Central memory CD4-positive, alpha-beta T cell (primary cell): Measurements from ENCODE around the gene LDLRAD2.
A peak's percentile ranks its signal among the peaks of the same experiment; 100 is the strongest.
"Not testable (repeated sequence)": the region's sequence is repeated elsewhere in the genome, so short reads cannot be mapped to it uniquely, and the experiment has no call there.

ENCODE experiments used
- DNase-seq: peaks from one replicate; pipeline ENCODE4 v3.0.0; 2022
- total RNA-seq, 3 experiments: gene quantifications; one replicate each; lab custom pipeline; 2026; lab: John Stamatoyannopoulos, UW

LDLRAD2 gene, protein sequence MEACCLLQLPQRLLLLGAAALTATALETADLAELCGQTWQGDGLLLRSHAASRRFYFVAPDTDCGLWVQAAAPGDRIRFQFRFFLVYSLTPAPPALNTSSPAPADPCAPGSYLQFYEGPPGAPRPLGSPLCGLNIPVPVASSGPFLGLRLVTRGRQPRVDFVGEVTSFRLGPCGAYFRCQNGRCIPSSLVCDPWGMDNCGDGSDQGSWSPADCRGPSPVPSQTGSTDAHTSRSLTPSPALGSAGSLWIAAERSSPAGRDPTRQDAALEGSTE
- total RNA-seq, result 0 reads per million in 3 experiments

DNA sequence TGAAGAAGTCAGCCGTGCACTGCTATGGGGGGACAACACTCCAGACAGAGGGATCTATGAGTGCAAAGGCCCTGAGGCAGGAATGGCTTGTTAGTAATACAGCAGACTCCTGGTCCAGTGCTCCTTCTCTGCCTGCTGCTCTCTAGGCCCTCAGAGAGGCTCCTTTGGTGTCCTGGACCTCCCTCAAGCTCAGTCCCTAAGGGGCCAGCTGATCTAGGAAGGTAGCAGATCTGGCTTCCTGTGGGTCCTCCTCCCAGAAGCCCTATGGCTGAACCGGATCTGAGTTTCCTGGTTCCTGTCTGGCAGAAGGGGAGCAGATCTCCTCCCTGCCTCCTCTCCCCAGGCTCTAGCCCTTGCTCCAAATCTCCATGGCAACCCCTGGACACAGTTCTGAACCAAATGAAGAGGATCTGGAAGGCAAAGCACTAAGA lies at the start of gene LDLRAD2:
Gene LDLRAD2, plus strand, starts transcription at position 391 of the 431 bp plus-strand sequence. CDS start 187 bp downstream, outside the sequence.
- DNase-seq, result no peak

DNA sequence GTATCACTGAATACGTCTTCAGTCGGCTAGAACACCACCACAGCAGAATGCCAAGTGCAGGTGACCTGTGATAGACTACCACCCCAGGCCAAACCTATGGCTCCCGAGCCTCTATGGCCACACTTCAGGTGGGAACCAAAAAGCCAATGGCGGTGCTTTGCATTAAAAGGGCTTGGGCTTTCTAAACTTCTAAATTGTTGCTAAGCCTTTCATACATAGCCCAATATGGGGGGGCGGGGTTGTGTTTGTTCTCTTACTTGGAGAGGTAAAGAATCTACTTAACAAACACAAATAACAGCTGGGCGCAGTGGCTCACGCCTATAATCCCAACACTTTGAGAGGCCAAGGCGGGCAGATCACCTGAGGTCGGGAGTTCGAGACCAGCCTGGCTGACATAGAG lies 48.8 kb upstream of the LDLRAD2 start:
- DNase-seq, result no peak

DNA sequence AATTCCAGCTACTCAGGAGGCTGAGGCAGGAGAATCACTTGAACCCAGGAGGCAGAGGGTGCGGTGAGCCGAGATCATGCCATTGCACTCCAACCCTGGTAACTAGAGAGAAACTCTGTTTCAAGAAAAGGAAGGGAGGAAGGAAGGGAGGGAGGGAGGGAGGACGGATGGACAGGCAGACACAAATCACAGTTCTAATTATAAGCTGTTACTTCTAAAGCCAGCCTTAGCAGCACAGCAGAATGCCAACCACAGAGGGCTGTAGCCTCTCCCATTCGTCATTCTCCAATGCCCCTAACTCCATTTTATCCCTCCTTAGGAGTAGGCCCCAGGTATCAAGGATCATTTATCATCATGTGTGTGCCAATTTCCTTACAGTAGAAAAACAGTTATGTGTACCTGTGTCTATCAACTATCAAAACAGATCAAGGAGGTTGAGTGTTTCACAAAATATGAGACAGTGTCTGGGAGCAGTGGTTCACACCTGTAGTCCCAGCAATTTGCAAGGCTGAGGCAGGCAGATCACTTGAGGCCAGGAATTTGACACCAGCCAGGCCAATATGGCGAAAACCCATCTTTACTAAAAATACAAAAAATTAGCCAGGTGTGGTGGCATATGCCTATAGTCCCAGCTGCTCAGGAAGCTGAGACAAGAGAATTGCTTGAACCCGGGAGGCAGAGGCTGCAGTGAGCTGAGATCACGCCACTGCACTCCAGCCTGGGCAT lies 48.2 kb upstream of the LDLRAD2 start:
- DNase-seq, result no peak

DNA sequence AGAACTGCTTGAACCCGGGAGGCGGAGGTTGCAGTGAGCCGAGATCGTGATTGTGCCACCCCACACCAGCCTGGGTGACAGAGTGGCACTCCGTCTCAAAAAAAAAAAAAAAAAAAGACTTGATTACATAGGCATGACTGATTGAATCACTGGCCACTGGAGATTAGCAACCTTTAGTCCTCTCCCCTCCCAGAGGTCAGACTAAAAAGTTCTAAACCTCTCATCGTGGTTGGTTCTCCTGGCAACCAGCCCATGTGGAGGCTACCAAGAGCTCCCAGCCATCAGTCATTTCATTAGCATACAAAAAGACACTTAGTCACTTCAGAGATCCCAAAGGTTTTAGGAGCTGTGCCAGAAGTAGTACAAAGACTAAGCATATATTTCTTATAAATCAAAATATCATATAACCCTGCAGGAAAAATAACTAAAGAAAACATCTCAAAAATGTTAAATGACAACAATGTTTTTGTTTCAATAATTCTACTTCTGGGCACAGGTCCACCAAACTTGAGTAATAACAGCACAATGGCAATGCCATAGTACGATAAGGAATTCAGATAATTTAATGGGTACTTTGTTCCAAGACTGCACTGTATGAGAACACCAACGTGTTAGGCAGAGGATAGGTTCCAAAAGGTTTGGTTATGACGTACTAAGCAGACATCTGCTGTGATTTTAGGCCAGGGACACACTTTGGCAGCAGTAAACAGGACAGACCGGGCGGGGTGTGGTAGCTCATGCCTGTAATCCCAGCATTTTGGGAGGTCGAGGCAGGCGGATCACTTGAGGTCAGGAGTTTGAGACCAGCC lies 47.2 kb upstream of the LDLRAD2 start:
- DNase-seq, result no peak

DNA sequence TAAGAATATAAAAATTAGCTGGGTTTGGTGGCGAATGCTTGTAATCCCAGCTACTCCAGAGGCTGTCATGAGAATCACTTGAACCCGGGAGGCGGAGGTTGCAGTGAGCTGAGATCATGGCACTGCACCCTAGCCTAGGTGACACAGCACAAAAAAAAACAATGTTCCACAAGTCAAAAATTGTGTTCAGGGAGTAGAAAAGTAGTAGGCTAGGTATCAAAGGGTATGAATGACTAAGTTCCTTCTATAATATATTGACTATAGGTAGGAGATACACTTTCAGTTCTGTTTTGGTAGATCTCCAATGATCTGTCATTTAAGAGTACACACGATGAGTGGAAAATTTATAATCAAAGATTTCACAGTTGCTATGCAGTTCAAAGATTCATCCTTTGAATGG lies 45.9 kb upstream of the LDLRAD2 start:
- no peak for DNase-seq

DNA sequence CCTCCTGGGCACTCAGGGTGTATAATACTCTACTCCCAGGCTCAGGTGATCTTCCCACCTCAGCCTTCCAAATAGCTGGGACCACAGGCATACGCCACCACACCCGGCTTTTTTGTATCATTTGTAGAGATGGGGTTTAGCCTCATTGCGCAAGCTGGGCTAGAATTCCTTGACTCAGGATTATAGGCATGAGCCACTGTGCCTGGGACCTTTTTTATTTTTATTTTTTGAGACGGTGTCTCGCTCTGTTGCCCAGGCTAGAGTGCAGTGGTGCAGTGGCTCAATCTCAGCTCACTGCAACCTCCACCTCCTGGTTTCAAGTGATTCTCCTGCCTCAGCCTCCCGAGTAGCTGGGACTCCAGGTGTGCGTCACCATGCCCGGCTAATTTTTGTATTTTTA lies 45.0 kb upstream of the LDLRAD2 start:
- not testable (repeated sequence) for DNase-seq

DNA sequence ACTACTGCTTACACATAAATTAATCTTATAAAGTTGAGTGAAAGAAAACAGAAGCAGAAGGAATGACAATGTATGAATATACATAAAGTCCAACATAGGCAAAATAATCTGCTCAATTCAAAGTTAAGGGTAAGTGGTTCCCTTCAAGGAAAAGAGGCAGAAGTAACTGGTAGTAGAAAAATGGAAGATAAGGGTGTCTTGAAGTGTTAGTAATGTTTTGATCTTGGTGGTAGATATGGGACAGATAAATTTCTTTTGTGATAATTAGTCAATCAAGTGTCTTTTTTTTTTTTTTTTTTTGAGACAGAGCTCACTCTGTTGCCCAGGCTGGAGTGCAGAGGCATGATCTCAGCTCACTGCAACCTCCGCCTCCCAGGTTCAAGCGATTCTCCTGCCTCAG lies 41.9 kb upstream of the LDLRAD2 start:
- DNase-seq, result no peak

DNA sequence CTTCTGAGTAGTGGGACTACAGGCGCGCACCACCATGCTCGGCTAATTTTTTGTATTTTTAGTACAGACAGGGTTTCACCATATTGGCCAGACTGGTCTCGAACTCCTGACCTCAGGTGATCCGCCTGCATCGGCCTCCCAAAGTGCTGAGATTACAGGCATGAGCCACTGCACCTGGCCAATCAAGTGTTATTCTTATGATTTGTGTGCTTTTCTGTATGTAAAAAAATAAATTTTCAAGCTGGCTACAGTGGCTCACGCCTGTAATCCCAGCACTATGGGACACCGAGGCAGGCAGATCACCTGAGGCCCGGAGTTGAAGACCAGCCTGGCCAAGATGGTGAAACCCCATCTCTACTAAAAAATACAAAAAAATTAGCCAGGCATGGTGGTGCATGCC lies 41.5 kb upstream of the LDLRAD2 start:
- not testable (repeated sequence) for DNase-seq

DNA sequence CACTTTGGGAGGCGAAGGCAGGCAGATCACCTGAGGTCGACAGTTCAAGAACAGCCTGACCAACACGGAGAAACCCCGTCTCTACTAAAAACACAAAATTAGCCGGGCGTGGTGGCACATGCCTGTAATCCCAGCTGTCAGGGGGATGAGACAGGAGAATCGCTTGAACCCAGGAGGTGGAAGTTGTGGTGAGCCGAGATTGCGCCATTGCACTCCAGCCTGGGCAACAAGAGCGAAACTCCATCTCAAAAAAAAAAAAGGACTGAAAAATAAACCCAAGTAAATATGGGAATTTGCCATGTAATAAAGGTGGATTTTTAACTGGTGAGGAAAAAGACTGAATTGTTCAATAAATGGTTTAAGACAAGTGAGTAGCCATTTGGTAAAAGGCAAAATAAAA lies 40.4 kb upstream of the LDLRAD2 start:
- DNase-seq, result not testable (repeated sequence)

DNA sequence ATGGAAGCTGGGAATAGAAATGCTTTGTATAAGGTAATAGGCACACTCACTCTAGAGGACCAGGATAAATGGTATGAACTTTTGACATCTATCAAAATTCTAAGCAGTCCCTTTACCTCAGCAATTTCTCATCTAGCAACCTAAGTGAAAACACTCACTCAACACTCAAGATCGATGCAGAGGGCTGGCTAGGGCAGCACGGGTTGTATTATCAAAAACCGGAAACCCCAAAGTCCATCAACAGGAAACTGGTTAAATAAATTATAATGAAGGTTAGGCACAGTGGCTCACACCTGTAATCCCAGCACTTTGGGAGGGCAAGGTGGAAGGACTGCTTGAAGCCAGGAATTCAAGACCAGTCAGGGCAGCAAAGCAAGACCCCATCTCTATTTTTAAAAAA lies 38.5 kb upstream of the LDLRAD2 start:
- DNase-seq, result peak; percentile 5

DNA sequence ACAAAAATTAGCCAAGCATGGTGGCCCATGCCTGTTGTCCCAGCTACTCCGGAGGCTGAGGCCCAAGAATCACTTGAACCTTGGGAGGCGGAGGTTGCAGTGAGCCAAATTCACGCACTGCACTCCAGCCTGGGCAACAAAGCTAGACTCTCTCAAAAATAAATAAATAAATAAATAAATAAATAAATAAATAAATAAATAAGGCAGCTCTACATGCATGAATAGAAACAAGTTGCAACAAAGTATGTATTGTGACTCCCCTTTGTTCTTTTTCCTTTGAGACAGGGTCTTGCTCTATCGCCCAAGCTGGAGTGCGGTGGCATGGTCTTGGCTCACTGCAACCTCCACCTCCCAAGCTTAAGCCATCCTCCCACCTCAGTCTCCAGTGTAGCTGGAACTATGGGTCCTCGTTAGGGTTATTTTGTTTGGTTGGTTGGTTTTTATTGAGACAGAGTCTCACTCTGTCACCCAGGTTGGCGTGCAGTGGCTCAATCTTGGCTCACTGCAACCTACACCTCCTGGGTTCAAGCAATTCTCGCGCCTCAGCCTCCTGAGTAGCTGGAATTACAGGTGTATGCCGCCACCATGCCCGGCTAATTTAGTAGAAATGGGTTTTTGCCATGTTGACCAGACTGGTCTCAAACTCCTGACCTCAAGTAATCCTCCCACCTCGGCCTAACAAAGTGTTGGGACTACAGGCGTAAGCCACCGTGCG lies 37.1 kb upstream of the LDLRAD2 start:
- DNase-seq, result no peak

DNA sequence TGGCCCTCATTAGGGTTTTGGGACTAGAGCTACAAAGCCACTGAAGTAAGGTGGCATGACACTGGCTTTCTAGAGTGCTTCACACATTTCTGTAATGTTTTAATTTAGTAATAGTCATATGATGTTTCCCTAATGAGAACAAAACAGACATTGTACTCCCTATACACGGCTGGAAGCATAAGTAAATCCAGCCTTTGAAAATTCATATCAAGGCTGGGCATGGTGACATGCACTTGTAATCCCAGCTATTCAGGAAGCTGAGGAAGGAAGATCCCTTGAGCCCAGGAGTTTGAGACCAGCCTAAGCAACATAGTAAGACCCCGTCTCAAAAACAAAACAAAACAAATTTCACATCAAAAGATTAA lies 36.5 kb upstream of the LDLRAD2 start:
- no peak for DNase-seq

DNA sequence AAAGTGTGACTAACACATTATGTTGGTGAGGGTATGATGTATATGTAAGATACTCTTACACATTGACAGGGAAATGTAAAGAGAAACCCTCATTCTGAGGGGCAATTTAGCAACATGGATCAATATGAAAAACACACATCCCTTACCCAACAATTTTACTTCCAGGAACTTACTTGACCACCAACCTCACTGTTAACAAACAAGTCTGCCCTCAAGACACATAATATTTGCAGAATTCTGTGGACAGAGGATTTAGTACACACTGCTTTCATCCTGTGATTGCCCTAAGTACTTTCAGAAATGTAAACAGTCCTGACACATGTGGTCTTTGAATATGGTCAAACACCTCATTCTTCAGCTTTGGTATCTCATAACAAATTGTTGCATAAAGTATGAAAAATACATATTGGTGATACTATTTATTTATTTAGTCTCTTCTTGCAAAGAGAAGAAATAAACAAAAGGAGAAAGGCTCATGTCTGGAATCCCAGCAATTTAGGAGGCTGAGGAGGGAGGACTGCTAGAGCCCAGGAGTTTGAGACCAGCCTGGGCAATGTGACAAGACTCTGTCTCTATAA lies 36.0 kb upstream of the LDLRAD2 start:
- DNase-seq, result no peak

DNA sequence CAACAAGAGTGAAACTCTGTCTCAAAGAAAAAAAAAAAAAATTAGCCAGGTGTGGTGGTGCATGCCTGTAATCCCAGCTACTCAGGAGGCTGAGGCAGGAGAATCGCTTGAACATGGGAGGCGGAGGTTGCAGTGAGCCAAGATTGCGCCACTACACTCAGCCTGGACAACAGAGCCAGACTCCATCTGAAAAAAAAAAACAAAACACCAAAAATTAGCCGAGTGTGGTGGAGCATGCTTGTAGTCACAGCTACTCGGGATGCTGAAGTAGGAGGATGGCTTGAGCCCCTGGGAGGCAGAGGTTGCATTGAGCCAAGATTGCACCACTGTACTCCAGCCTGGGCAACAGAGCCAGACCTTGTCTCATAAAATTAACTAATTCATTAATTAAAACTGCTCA lies 35.1 kb upstream of the LDLRAD2 start:
- DNase-seq, result not testable (repeated sequence)

DNA sequence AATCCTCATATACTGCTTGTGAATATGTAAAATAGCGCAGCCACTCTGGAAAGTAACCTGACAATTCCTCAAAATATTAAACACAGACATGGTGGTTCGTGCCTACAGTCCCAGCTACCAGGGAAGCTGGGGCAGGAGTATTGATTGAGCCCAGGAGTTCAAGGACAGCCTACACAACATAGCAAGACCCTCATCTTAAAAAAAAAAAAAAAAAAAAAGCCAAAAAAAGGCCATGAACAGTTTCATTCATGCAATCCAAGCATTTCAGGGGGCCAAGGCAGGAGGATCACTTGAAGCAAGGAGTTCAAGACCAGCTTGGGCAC lies 33.7 kb upstream of the LDLRAD2 start:
- DNase-seq, result no peak

DNA sequence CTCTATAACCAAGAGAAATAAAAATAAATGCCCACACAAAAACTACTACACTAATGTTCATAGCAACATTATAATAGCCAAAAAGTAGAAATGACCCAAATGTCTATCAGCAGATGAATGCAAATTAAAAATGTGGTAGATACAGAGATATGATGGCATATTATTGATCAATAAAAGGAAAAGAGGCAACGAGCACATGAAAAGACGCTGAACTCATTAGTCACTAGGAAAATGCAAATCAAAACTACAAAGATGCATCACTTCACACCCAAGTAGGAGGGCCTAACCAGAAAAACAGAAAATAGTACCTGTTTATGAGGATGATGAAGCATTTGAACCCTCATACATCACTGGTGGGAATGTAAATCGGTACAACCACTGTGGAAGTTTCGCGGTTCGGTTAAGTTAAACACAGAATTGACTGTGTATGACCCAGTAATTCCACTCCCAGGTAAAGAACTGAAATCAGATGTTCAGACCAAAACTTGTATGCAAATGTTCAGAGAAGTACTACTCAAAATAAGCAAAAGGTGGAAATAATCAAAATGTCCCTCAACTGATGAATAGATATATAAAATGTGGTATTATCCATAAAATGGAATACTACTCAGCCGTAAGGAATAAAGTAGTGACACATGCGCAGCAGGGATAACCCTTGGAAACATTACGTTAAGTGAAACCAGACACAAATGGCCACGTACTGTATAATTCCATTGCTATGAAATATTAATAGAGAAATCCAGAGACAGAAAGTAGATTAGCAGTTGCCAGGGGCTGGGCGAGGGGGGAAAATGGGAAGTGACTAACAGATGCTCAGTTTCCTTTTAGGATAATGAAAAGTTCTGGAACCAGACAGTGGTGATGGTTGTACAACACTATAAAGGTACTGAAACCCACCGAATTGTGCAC lies 32.2 kb upstream of the LDLRAD2 start:
- no peak for DNase-seq

DNA sequence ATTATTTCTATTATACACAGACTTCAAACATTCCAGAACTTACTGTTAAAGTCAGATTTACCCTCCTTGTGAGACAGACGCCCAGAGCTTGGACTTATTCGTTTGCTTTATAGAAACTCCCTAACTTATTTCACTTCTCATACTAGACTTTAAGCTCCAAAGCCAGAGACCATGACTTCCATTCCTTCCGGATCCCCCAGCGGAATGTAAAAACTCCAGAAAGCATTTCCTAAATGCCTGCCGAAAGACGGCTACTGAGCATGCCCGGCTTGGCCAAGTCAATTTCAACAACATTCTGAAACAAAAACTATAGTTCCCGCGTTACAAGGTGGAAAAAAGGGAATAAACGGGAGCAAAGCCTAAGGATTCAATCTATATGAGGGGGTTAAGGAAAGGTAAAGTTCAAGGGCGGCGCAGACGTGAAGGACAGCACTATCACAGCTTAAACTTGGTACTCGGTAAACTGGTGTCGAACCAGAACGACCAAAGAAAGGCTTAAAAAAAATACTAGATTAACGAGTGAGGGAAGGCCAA lies 30.2 kb upstream of the LDLRAD2 start:
- DNase-seq, result no peak

DNA sequence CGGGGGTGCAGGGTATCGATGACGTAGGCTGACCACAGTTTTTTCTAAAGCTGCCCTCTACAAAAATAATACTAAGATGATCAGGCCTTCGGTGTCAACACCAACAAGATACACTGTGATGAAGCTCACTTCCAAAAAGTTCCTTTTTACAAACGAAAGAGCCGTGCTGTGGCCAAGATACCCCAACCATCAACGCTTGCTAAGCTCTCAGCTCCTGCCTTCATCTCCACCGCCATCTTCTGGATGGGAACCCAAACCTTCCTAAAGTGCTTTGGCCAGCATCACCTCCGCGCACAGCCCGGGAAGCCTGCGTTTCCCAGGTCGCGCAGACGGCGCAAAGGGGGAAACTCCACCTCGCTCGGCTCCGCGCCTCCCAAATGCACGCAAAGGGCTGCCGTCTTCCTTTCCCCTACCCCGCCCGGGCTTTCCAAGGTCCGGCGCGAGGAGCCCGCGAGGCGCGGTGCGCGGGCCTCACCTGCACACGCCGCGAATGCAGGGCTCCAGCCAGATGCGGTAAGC lies 29.7 kb upstream of the LDLRAD2 start:
- DNase-seq, result peak; percentile 53

DNA sequence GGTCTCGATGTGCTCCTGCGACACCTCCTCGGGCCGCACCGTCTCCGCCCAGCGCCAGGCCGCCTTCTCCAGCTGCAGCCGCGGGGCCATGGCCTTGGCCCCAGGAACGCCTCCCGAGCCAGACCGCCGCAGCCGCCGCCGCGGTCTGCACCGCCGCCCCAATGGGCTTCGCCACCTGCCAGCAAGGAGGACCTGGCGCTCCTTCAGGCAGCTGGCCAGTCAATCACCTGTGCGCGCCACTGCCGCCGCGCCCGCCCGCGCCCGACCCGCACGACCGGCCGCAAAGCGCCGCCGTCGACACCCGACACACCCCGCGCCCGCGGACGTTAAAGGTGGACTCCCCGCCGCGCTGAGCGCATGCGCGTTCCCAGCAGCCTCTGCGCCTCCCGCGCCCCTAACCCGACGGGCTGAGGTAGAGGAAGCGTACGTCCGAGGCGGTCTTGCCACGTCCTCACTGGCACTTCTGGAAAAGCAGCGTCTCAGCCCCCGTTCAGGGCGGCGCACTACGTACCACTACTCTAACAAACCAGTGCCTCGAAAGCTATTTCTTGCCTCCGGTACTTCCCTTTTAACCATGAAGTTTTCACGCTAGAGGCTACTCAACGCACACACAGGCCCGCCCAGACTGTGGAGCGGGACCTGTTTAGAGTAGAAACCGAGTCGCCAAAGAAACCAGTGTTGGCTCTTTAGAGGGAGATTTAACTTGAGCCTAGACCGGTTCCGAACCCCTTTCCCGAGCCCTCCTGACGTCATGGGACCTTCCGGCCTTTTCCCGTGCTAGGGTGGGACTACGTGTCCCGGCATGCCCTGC lies 29.0 kb upstream of the LDLRAD2 start, which contains the start of gene USP48:
Gene USP48, minus strand, starts transcription at position 282 of the 811 bp plus-strand sequence. Its CDS starts 192 bp downstream, at position 90.
- DNase-seq, result peak; percentile 97
